Fibroblast of villous mesenchyme (primary cell): Measurements from ENCODE around the gene PDE1A. TPM values are rescaled to one million over a fixed set of nuclear protein-coding genes. Genes with fewer than 3 reads are reported as not detected.

Experiments
- DNase-seq: peaks from one replicate; pipeline ENCODE4 v3.0.0-alpha.2; 2010; ENCODE audit warnings: low read depth
- H3K4me3 ChIP-seq: 2 replicates; pipeline ENCODE4 v1.5.1; 2011; ENCODE audit warnings: low read depth, mild to moderate bottlenecking, low read length
- CTCF ChIP-seq: IDR thresholded peaks from 2 replicates; pipeline ENCODE4 v1.5.1; 2012; ENCODE audit warnings: low read depth, mild to moderate bottlenecking, low read length; ENCODE audit not compliant: insufficient read depth
- total RNA-seq: library from RNA; depleted of rRNA; stranded (reverse); fragments of >200 nt; gene quantifications from 2 replicates; pipeline ENCODE4 v1.2.3, GENCODE V29; 2012

The PDE1A gene
- total RNA-seq, 1 donor, result 1.7 TPM

DNA sequence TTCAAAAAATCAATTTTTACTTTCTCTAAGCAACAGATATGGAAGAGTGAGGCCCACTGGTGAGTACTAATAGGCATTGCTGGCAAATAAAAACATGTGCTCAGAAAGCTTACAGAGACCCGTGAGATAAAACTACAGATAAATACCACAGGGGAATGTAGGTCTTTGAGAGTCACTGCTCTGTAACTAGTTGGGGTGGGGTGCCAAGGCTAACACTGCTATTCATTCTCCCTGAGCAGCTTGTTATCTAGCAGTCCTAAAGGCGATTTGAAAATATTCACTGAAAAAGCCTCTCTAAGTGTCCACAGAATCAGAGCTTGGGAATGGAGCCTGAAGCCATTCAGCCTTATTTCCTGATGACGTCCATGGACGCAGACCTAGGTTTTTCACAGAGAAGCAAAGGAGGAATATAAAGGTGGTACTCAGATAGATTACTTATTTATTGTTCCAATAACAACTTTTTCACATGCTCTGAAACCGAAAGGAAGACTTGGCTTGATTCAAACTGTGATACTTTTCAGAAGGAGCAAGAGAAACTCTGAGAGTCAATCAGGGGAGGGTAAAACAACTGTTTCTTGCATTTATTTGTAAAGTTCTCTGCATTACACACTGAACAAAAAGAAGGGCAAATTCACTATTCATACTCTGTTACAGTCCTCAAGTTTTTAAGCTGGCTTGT is 252.8 kb downstream of the PDE1A start:
- no peak for TF ChIP-seq CTCF
- DNase-seq, result no peak
- no peak overlapping the region for H3K4me3 ChIP-seq

GRCh38 chr2:182170341-182170740 is 256.5 kb downstream of the PDE1A start:
- TF ChIP-seq CTCF, result no peak
- DNase-seq, result no peak
- H3K4me3 ChIP-seq, result no peak overlapping the region

DNA sequence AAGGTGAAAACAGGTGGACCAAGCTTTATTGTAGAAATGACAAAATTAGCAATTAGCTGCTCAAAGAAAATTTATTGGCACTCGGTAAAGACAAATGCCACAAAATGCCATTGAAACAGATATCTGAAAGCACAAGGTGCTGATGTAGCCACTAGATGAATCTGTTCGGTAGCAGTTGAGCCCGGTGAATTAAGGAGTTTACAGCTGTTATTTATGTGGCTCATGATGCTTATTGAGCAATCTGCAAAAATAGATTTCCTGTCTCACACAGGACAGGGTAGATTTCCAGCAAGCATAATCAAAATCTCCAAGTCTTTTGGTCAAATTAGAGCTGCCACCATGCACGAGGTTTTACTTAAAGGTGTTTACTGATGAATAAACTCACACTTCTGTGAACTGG is 259.0 kb downstream of the PDE1A start:
- no peak overlapping the region for H3K4me3 ChIP-seq
- TF ChIP-seq CTCF, result no peak
- peak; percentile 26 for DNase-seq

- DNase-seq, result no peak
- no peak overlapping the region for H3K4me3 ChIP-seq
- TF ChIP-seq CTCF, result no peak
Observed at GRCh38 chr2:182166841-182167240, 260.0 kb downstream of the PDE1A start.

DNA sequence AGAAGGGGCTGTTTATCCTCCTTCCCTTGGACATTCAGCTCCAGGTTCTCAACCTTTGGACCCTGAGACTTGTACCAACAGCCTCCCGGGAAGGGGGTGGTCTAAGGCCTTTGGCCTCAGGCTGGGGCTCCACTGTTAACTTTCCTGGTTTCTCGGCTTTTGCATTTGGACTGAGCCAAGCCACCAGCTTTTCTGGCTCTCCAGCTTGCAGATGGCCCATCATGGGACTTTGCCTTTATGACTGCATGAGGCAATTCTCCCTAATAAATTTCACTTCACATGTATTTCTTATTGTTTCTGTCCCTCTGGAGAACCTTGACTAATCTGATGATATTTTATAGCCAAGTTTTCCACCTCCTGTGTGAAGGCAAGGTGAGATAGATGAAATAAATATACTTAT is 260.4 kb downstream of the PDE1A start:
- H3K4me3 ChIP-seq, result no peak overlapping the region
- TF ChIP-seq CTCF, result no peak
- no peak for DNase-seq

- no peak for DNase-seq
- H3K4me3 ChIP-seq, result no peak overlapping the region
- TF ChIP-seq CTCF, result no peak
Observed at GRCh38 chr2:182165202-182165601, 261.6 kb downstream of the PDE1A start.

GRCh38 chr2:182164686-182165085 is 262.1 kb downstream of the PDE1A start:
- no peak for TF ChIP-seq CTCF
- no peak overlapping the region for H3K4me3 ChIP-seq
- no peak for DNase-seq
